ENCODE measurements around the gene RRAS2. TPM values are rescaled to one million over a fixed set of nuclear protein-coding genes. Genes with fewer than 3 reads are reported as not detected.

Gene RRAS2
- total RNA-seq, 4 donors from 2014 or later, result 44.0 to 110 (median 69.5) TPM

DNA sequence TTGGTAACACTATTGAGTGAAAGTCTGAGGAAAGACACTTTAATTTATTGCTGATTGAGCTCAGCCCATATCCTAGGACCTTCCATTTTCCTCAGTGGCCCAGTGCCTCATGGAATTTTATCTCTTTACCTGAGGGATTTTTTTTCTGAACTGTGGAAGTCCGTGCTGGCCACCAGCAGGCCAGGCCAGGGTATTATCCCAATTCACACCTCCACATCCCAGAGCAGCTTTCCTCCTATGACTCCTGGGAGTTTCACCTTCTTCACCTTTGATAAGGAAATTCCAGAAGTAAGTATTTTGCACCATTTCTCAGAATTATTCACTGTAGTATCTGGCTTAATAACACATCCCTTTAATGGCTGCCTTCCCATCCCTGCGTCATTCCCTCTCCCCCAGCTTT lies 13.0 kb upstream of the RRAS2 start:
- H3K27ac ChIP-seq, result no peak overlapping the region
- H3K4me3 ChIP-seq, result no peak overlapping the region
- peaks cover 0 to 17% (median 6%) of the 10 kb centered on the region in 3 donors for H3K4me1 ChIP-seq
- H3K27me3 ChIP-seq, result no peaks in the 10 kb centered on the region
- H3K9me3 ChIP-seq, result no peaks in the 10 kb centered on the region
- no peaks in the 10 kb centered on the region for H3K36me3 ChIP-seq
- 80 to 92% methylated on average over 2 of the region's 2 CpGs for WGBS, 2 donors (ENCODE audit: low coverage in 1 of 2)
- TF ChIP-seq POLR2A (IDR thresholded peaks at IDR 0.05) (no peak), EP300 (IDR thresholded peaks at IDR 0.05) (no peak)
- no peak for ATAC-seq

GRCh38 chr11:14371249-14371648 lies 12.3 kb upstream of the RRAS2 start:
- H3K27me3 ChIP-seq, result no peaks in the 10 kb centered on the region
- no peak for TF ChIP-seq POLR2AphosphoS5 (IDR thresholded peaks at IDR 0.05)
- TF ChIP-seq, protein P1, sequence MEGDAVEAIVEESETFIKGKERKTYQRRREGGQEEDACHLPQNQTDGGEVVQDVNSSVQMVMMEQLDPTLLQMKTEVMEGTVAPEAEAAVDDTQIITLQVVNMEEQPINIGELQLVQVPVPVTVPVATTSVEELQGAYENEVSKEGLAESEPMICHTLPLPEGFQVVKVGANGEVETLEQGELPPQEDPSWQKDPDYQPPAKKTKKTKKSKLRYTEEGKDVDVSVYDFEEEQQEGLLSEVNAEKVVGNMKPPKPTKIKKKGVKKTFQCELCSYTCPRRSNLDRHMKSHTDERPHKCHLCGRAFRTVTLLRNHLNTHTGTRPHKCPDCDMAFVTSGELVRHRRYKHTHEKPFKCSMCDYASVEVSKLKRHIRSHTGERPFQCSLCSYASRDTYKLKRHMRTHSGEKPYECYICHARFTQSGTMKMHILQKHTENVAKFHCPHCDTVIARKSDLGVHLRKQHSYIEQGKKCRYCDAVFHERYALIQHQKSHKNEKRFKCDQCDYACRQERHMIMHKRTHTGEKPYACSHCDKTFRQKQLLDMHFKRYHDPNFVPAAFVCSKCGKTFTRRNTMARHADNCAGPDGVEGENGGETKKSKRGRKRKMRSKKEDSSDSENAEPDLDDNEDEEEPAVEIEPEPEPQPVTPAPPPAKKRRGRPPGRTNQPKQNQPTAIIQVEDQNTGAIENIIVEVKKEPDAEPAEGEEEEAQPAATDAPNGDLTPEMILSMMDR (IDR thresholded peaks at IDR 0.05), result no peak
- no peak for TF ChIP-seq EP300 (IDR thresholded peaks at IDR 0.05)
- no peak for TF ChIP-seq POLR2A (IDR thresholded peaks at IDR 0.05)
- peaks cover 0 to 17% (median 6%) of the 10 kb centered on the region in 3 donors for H3K4me1 ChIP-seq
- no peak overlapping the region for H3K4me3 ChIP-seq
- H3K9me3 ChIP-seq, result no peaks in the 10 kb centered on the region
- no peak for ATAC-seq
- H3K36me3 ChIP-seq, result no peaks in the 10 kb centered on the region
- no peak overlapping the region for H3K27ac ChIP-seq

GRCh38 chr11:14370496-14370895 lies 11.5 kb upstream of the RRAS2 start:
- 38 to 63% methylated on average over 1 of the region's 1 CpG for WGBS, 2 donors (ENCODE audit: low coverage in 1 of 2)
- no peak for ATAC-seq
- Histone ChIP-seq H3K9me3 (no peaks in the 10 kb centered on the region), H3K4me3 (no peak overlapping the region), H3K36me3 (no peaks in the 10 kb centered on the region), H3K27me3 (no peaks in the 10 kb centered on the region), H3K27ac (no peak overlapping the region), H3K4me1 (peaks cover 0 to 17% (median 6%) of the 10 kb centered on the region in 3 donors)
- no peak for TF ChIP-seq POLR2AphosphoS5 (IDR thresholded peaks at IDR 0.05)
- TF ChIP-seq POLR2A (IDR thresholded peaks at IDR 0.05), result no peak
- TF ChIP-seq, protein P1 (IDR thresholded peaks at IDR 0.05), result no peak
- no peak for TF ChIP-seq EP300 (IDR thresholded peaks at IDR 0.05)

GRCh38 chr11:14369598-14369997 lies 10.6 kb upstream of the RRAS2 start:
- no peaks in the 10 kb centered on the region for H3K9me3 ChIP-seq
- no peak for TF ChIP-seq POLR2A (IDR thresholded peaks at IDR 0.05)
- TF ChIP-seq EP300 (IDR thresholded peaks at IDR 0.05), result no peak
- TF ChIP-seq POLR2AphosphoS5 (IDR thresholded peaks at IDR 0.05), result no peak
- TF ChIP-seq, protein P1 (IDR thresholded peaks at IDR 0.05), result no peak
- peaks cover 0 to 12% (median 6%) of the 10 kb centered on the region in 3 donors for H3K4me1 ChIP-seq
- H3K27me3 ChIP-seq, result no peaks in the 10 kb centered on the region
- no peak for ATAC-seq
- no peak overlapping the region for H3K27ac ChIP-seq
- no peak overlapping the region for H3K4me3 ChIP-seq
- no peaks in the 10 kb centered on the region for H3K36me3 ChIP-seq

DNA sequence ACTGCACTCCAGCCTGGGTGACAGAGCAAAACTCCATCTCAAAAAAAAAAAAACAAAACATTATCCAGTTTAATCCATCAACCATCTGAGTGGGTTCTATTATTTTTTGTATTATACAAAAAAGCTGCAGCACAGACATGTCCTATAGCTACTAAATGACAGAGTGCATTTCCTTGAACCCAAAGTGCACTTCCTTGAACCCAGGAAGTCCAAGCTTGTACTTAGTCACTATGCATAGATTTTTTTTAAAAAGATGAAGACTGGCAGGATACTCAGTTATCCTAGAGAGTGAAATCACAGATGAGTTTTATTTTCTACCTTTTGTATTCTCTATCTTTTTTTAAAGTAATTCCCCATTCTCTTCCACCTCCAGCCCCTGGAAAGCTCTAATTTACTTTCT lies 8.0 kb upstream of the RRAS2 start:
- no peak for ATAC-seq
- Histone ChIP-seq H3K4me1 (peaks cover 0 to 11% (median 0%) of the 10 kb centered on the region in 3 donors), H3K4me3 (no peak overlapping the region), H3K9me3 (no peaks in the 10 kb centered on the region), H3K36me3 (no peaks in the 10 kb centered on the region), H3K27me3 (no peaks in the 10 kb centered on the region), H3K27ac (no peak overlapping the region)
- TF ChIP-seq, protein P1 (IDR thresholded peaks at IDR 0.05), result no peak
- TF ChIP-seq EP300 (IDR thresholded peaks at IDR 0.05) (no peak), POLR2A (IDR thresholded peaks at IDR 0.05) (no peak), POLR2AphosphoS5 (IDR thresholded peaks at IDR 0.05) (no peak)

Data from gastroesophageal sphincter (tissue), 4 donors.